ENCODE results near the gene SPDYA.
A peak's percentile ranks its signal among the peaks of the same experiment; 100 is the strongest.

SPDYA gene

GRCh38 chr2:28764909-28765711 is 45.5 kb upstream of the SPDYA start:
- peak; percentile 96 for ATAC-seq
- TF ChIP-seq TSHZ2 (CRISPR knock-in tag; IDR thresholded peaks at IDR 0.05) (no peak), ESRRG (CRISPR knock-in tag; IDR thresholded peaks at IDR 0.05) (no peak), BACH2 (CRISPR knock-in tag; IDR thresholded peaks at IDR 0.05; ENCODE audit: borderline replicate concordance) (no peak), ZNF565 (CRISPR knock-in tag; conservative IDR thresholded peaks at IDR 0.05; ENCODE audit: low read depth) (no peak), SNAI2 (CRISPR knock-in tag; IDR thresholded peaks at IDR 0.05) (no peak), ISL1 (CRISPR knock-in tag; IDR thresholded peaks at IDR 0.05) (peak; percentile 72), CREB5 (CRISPR knock-in tag; IDR thresholded peaks at IDR 0.05; ENCODE audit: low read depth) (no peak), ZNF8 (CRISPR knock-in tag; IDR thresholded peaks at IDR 0.05) (no peak), OSR1 (CRISPR knock-in tag; IDR thresholded peaks at IDR 0.05) (no peak), PPARA (CRISPR knock-in tag; IDR thresholded peaks at IDR 0.05; ENCODE audit: borderline replicate concordance) (no peak), CSDC2 (CRISPR knock-in tag; IDR thresholded peaks at IDR 0.05) (no peak), POU6F1 (CRISPR knock-in tag; IDR thresholded peaks at IDR 0.05; ENCODE audit: borderline replicate concordance, low read depth) (peak; percentile 75; the same call in 1 of the 2 replicates), TOX (CRISPR knock-in tag; IDR thresholded peaks at IDR 0.05; ENCODE audit: borderline replicate concordance) (no peak), GLIS3 (CRISPR knock-in tag; IDR thresholded peaks at IDR 0.05) (no peak), ARNTL (CRISPR knock-in tag; IDR thresholded peaks at IDR 0.05; ENCODE audit: borderline replicate concordance, low read depth) (no peak), ZC3H10 (CRISPR knock-in tag; IDR thresholded peaks at IDR 0.05) (no peak)

- no peak for TF ChIP-seq PATZ1 (CRISPR knock-in tag; IDR thresholded peaks at IDR 0.05; ENCODE audit: borderline replicate concordance)
- no peak for TF ChIP-seq RARB (CRISPR knock-in tag; IDR thresholded peaks at IDR 0.05)
- TF ChIP-seq ESRRG (CRISPR knock-in tag; IDR thresholded peaks at IDR 0.05) = no peak
- no peak for TF ChIP-seq ZNF565 (CRISPR knock-in tag; conservative IDR thresholded peaks at IDR 0.05; ENCODE audit: low read depth)
- no peak for TF ChIP-seq ARNTL (CRISPR knock-in tag; IDR thresholded peaks at IDR 0.05; ENCODE audit: borderline replicate concordance, low read depth)
- no peak for TF ChIP-seq TOX (CRISPR knock-in tag; IDR thresholded peaks at IDR 0.05; ENCODE audit: borderline replicate concordance)
- no peak for TF ChIP-seq TCF4 (CRISPR knock-in tag; IDR thresholded peaks at IDR 0.05; ENCODE audit: borderline replicate concordance)
- TF ChIP-seq GLIS3 (CRISPR knock-in tag; IDR thresholded peaks at IDR 0.05) = no peak
- no peak for TF ChIP-seq ZFP3 (CRISPR knock-in tag; IDR thresholded peaks at IDR 0.05)
- no peak for TF ChIP-seq CREB5 (CRISPR knock-in tag; IDR thresholded peaks at IDR 0.05; ENCODE audit: low read depth)
- TF ChIP-seq ZC3H10 (CRISPR knock-in tag; IDR thresholded peaks at IDR 0.05) = no peak
- no peak for TF ChIP-seq OSR1 (CRISPR knock-in tag; IDR thresholded peaks at IDR 0.05)
- TF ChIP-seq ZNF8 (CRISPR knock-in tag; IDR thresholded peaks at IDR 0.05) = no peak
- TF ChIP-seq PPARA (CRISPR knock-in tag; IDR thresholded peaks at IDR 0.05; ENCODE audit: borderline replicate concordance) = no peak
- no peak for TF ChIP-seq ZNF70 (CRISPR knock-in tag; IDR thresholded peaks at IDR 0.05)
- no peak for TF ChIP-seq TSHZ2 (CRISPR knock-in tag; IDR thresholded peaks at IDR 0.05)
- TF ChIP-seq CSRNP3 (CRISPR knock-in tag; IDR thresholded peaks at IDR 0.05) = no peak
- TF ChIP-seq BACH2 (CRISPR knock-in tag; IDR thresholded peaks at IDR 0.05; ENCODE audit: borderline replicate concordance) = no peak
- ATAC-seq = no peak
Observed at GRCh38 chr2:28766070-28766469, 44.6 kb upstream of the SPDYA start.

Measured in SK-N-SH treated with all-trans-retinoic acid at 6 μM for 48 hours (cell line).